ENCODE results near the gene CYP2A13. TPM values are rescaled to one million over a fixed set of nuclear protein-coding genes. Genes with fewer than 3 reads are reported as not detected.

Gene CYP2A13
- total and polyA plus RNA-seq, 9 of the 15 experiments (the other 6 are each of a cell fraction or from before 2014, with no cell fraction given), result not detected

GRCh38 chr19:41085748-41086415 lies 2.4 kb upstream of the CYP2A13 start:
- H3K27ac ChIP-seq (ENCODE audit: extremely low read depth, low read depth, low read length), result no peak overlapping the region
- no CpG with 5 or more reads among the region's 1 CpG for WGBS (ENCODE audit: insufficient coverage, low coverage, missing lambda C conversion rate)
- H3K36me3 ChIP-seq (ENCODE audit: control insufficient read depth, insufficient read depth, low read length), result no peaks in the 10 kb centered on the region
- CTCF ChIA-PET (ENCODE audit: low intra/inter-chr PET ratio), result interaction anchor here (0.6 kb wide), 1 partner anchor 897 kb away, joined by 3 read pairs; no protein-coding TSS in a partner anchor
- in situ Hi-C loops (cut with MboI), result no loop called here
- ATAC-seq, result no peak
- no peaks in the 10 kb centered on the region for H3K9me3 ChIP-seq (replicated peaks; ENCODE audit: control insufficient read depth, insufficient read depth, low read depth, low read length)
- no TSS peak for BruUV-seq (replicated peaks)
- H3K9me1 ChIP-seq (ENCODE audit: control insufficient read depth, insufficient read depth, low read length), result no peaks in the 10 kb centered on the region
- no peaks in the 10 kb centered on the region for H3K4me1 ChIP-seq (replicated peaks in 1 of 2; ENCODE audit: control insufficient read depth in 2 of 2, insufficient read depth in 2 of 2, low read length in 2 of 2)
- H3K4me3 ChIP-seq, result no peak overlapping the region
- no peaks in the 10 kb centered on the region for H3K79me2 ChIP-seq (ENCODE audit: control insufficient read depth, insufficient read depth, low read length)
- POLR2A ChIA-PET, result no interaction called here
- no peak overlapping the region for H2AFZ ChIP-seq (ENCODE audit: low read depth, low read length)
- FAIRE-seq, result no peak
- no peak overlapping the region for H3K9ac ChIP-seq (ENCODE audit: insufficient read depth in 1 of 2, low read depth in 2 of 2, low read length in 2 of 2)
- DNase-seq (ENCODE audit: extremely low read depth in 1 of 4, low spot score in 3 of 4), result no peak
- no peak for TF ChIP-seq MTA2 (IDR thresholded peaks at IDR 0.05; ENCODE audit: low read depth)
- no peak for TF ChIP-seq ZFP91 (CRISPR knock-in tag; IDR thresholded peaks at IDR 0.05)
- TF ChIP-seq, protein P1, sequence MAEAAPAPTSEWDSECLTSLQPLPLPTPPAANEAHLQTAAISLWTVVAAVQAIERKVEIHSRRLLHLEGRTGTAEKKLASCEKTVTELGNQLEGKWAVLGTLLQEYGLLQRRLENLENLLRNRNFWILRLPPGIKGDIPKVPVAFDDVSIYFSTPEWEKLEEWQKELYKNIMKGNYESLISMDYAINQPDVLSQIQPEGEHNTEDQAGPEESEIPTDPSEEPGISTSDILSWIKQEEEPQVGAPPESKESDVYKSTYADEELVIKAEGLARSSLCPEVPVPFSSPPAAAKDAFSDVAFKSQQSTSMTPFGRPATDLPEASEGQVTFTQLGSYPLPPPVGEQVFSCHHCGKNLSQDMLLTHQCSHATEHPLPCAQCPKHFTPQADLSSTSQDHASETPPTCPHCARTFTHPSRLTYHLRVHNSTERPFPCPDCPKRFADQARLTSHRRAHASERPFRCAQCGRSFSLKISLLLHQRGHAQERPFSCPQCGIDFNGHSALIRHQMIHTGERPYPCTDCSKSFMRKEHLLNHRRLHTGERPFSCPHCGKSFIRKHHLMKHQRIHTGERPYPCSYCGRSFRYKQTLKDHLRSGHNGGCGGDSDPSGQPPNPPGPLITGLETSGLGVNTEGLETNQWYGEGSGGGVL (CRISPR knock-in tag; IDR thresholded peaks at IDR 0.05), result no peak
- no peak for TF ChIP-seq ZNF77 (CRISPR knock-in tag; IDR thresholded peaks at IDR 0.05)
- H4K20me1 ChIP-seq (replicated peaks; ENCODE audit: control insufficient read depth, insufficient read depth, low read length), result no peaks in the 10 kb centered on the region
- intact Hi-C loops (cut with micrococcal nuclease), result no loop called here
- peaks cover 0 to 42% of the 10 kb centered on the region in 2 experiments; a peak in 2 of 5 replicates for H3K27me3 ChIP-seq (ENCODE audit: control insufficient read depth in 2 of 2, insufficient read depth in 2 of 2, low read length in 2 of 2)
- no peak overlapping the region for H3K4me2 ChIP-seq (ENCODE audit: insufficient read depth, low read length)
